Glomerular visceral epithelial cell (primary cell): Measurements from ENCODE around the gene PDCD4.
"Not testable (repeated sequence)": the region's sequence is repeated elsewhere in the genome, so short reads cannot be mapped to it uniquely, and the experiment has no call there.

ENCODE experiments used
- DNase-seq: peaks from one replicate; pipeline ENCODE4 v3.0.0-alpha.2; 2016; ENCODE audit errors: extremely low spot score

The PDCD4 gene

DNA sequence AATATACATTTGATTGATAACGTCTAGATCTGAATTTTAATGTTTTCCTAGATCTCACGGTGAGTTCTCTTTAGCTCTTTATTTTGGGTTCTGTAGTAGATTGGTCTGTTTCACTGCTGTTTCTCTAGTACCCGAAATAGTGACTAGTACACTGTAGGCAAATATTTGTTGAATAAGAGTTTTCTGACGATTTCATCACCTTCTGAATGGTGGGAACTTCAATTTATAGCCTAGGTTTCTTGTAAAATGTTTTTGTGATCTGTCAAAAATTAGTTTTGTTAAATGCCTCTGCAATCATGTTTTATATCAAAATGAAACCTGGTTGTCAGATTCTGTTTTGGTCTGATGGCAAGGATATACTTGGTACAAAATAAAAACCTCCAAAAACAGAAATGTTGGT, 10.2 kb downstream of the PDCD4 start:
- no peak for DNase-seq

DNA sequence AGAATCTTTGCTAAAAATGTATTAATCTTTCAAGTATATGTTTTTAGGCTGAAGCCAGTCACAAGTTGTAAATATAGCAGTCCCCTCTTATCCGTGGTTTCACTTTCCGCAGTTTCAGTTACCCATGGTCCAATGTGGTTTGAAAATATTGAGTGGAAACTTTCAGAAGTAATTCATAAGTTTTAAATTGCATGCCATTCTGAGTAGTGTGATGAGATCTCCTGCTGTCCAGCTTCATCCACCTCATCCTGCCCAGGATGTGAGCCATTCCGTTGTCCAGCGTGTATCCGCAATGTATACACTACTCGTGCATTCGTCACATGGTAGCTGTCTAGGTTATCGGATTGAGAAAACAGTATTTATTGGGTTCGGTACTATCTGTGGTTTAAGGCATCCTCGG, 12.2 kb downstream of the PDCD4 start:
- no peak for DNase-seq

DNA sequence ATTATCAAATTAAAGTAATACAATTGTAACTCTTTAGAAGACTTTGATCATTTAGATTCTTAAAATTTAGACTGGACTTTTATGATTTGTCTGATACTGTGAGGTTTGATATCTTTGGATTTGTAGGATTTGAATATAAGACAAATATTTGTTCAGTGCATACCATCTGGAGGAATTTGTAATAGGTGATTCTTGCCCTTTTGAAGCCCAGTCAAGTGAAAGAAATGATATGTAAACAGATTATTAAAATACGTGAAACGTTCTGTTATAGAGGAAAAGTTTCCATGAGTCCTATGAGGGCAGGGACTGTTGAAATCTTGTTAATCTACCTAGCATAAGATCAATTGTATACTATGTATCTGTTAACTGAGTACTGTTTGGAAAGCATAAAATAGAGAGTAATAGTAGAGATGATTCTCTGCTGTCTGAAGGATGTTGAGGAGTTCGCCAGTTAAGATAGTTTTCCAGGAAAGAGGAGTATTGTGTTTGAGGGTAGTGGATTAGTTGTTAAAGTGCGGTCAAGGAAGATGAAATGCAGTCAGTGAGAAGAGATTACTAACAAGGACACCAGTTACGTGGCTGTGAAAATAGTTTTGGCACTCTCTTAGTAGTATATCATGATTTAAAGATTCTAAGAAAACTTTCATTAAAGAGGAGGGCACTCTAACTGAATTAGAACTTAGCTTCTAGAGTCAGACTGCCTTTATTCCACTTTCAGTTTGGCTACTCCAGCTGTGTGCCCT, 14.4 kb downstream of the PDCD4 start:
- DNase-seq: no peak

DNA sequence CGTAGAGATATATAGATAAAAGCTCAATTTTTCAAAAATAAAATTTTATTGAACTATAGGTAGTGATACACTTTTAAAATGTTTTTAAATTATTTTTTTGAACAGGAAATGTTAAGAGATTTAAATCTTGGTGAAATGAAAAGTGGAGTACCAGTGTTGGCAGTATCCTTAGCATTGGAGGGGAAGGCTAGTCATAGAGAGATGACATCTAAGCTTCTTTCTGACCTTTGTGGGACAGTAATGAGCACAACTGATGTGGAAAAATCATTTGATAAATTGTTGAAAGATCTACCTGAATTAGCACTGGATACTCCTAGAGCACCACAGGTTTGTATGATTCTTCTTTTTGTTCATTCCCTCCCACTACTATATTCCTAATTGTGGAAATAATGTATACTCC, 15.8 kb downstream of the PDCD4 start:
- DNase-seq: no peak

DNA sequence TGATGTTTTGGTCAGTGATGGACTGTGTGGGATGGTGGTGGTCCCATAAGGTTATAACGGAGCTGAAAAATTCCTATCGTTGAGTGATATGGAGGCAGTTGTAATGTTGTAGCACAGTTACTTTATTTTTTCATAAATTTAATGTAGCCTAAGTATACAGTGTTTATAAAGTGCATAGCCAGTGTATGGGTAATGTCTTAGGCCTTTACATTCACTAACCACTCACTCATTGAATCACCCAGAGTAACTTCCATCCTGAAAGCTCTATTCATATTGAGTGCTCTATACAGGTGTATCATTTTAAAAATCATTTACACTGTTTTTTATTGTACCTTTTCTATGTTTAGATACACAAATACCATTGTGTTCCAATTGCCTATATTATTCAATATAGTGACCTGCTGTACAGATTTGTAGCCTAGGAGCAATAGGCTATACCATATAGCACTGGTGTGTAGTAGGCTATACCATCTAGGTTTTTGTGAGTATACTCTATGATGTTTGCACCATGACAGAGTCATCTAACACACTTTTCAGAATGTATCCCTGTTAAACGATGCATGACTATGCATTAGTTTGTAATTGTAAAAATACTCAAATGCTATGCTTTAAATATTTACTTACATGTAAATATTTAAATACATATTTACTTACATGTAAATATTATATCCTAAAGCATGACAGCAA, 21.0 kb downstream of the PDCD4 start:
- no peak for DNase-seq

DNA sequence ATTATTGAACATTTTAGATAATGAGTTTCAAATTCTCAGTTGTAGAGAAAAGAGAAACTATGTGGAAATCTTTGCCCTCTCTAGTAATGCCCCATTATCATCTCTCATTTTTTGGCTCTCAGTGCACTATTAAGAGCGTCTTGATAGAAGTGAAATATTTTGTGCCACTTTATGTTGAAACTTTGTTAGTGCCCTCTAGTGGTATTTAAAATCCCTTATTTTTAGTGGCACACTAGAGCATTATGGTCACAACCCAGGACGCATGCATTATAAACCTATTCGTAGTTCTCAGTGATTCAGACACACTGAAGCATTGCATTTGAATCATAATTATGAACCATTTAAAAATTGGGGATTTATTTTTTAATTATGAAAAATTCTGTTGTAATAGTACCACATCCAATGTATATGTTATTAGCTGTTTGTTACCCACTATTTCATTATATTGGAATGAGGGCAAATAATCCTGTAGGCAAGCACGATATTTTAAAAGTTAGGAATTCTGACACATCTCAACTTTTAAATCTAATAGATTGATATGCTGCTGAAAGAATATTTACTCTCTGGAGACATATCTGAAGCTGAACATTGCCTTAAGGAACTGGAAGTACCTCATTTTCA, 21.9 kb downstream of the PDCD4 start:
- DNase-seq: peak; percentile 35

DNA sequence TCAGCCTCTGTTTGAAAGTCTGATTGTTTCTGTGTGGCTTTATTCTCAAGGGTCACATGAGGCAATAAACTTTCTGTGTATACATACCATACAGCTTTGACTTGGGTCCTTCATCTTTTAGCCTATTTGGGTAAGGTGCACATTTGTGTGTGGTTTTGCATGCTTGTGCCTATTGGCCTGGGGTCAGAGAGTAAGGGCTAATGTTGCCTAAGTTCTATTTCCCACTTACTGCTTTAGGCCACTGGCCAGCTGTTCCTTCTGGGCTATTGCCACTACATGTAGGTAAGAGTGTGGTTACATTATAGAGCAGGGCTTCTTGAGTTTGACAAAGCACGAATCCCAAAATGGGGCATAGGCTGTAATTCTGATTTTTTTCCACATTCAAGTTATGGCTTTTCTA, 25.5 kb downstream of the PDCD4 start:
- DNase-seq: no peak

DNA sequence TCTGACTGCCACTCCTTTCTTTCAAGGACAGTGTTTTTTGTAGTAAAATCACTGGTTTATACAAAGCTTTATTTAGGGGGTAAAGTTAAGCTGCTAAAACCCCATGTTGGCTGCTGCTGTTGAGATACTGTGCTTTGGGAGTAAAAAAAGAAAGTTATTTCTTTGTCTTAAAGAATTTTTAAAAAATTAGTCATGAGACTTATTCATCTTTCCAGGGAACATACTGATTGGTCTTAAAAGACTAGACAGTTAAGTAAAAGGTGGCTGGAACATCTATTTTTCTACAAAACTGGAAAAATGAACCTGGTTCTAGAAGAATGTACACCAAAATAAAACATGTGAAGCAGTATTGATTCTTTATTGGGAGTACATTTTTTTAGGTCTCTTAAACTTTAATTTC, 26.7 kb downstream of the PDCD4 start:
- DNase-seq: no peak

DNA sequence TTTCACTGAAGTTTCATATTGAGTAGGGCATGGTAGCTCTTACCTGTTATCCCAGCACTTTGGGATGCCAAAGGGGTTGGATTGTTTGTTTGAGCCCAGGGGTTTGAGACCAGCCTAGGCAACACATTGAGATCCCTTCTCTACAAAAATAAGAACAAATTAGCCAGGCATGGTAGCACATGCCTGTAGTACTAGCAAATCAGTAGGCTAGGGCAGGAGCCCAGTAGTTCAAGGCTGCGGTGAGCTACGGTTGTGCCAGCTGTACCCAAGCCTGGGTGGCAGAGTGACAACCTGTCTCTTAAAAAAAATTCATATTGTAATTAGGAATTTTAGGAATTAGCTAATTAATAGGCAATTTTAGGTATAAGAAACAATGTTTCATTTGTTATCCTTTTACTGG, 29.3 kb downstream of the PDCD4 start:
- no peak for DNase-seq

DNA sequence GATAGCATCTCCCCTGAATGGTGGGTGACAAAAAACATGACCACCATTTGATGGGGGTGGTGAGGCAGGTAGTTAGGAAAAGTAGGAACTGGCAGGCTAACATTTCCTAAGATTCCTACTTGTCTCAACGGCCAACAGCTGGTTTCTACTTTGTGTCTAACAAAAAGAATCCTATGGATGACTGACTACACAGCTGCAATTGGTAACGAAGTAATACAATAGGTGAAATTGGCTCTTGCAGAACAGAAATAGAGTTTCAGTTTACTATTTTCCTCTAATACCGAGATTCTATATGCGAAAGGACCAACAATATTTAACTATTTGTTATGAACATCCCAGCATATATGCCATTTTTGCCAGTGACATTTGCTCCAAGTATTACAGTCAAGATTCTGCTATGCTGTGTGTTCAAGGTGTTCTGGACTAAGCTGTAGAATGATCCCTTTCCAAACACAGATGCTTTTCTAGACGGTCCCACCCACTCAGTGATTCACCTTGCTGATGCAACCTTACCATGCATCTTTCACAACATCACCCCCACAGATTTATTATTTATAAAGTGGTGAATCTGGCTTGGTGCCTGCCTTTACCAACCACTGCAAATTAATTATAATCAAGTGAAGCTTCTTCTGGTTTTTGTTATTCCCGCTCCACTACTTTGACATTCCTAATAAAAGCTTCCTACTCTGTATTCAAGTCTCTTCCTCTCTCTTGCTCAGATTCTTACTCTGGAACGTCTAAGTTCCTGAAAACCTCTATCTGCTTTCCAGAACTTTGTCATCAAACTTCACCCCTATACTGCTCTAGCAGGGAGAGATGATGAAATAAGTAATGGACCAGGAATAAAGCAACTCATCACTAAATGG, 30.5 kb downstream of the PDCD4 start:
- DNase-seq: peak; percentile 34

DNA sequence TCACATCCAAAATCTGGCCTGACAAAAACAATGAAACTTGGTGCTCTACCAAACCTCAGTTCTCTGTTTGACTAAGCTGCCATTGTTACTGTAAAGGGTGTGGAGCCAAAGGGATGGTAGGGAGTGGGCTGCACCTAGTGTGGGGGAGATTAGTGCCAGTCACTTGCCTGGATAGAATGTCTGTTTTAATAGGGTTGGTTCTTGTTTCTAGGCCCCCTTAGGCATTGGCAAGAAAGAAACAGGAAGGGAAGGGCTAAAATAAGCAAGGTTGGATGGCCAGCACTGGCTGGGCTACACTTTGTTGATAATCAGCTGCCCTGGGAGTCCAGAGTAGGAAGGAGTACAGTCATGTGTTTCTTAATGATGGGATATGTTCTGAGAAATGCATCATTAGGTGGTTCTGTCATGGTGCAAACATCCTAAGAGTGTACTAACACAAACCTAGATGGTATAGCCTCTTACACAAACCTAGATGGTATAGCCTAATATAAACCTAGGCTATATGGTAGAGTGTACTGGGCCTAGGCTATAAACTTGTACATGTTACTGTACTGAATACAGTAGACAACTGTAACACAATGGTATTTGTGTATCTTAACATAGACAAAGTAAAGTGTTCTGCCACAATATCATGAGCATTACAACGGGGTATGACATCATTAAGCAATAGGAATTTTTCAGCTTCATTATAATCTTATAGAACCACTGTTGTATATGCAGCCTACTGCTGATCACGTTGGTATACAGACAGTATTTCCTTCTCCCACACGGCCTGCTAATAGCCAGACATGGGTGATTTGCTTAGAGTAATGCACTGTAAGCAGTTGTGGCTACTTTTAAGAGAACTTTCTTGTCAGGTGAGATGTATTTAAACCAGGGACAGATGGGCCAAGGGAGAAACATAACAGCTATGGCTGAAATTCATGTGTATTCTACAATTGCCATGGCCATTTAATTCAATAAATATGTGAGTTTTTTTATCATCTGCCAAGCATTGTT, 31.9 kb downstream of the PDCD4 start:
- no peak for DNase-seq

DNA sequence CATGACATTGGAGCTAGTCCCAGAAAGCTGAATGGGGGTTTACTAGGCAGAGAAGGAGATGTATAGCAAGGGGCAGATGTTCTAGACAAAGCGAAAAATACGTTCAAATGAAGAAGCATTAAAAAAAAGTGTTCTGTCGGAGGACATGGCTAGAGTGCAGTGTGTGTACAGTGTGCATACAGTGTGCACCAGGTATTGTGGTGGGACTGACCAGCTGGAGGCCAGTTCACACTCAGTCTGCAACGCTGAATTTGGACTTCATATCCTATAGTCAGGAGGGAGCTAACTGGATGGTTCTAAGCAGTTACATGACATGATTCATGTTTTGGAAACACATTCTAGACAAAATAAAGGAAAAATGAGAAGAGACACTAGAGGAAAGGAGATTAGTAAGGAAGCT, 38.4 kb downstream of the PDCD4 start:
- DNase-seq: no peak

DNA sequence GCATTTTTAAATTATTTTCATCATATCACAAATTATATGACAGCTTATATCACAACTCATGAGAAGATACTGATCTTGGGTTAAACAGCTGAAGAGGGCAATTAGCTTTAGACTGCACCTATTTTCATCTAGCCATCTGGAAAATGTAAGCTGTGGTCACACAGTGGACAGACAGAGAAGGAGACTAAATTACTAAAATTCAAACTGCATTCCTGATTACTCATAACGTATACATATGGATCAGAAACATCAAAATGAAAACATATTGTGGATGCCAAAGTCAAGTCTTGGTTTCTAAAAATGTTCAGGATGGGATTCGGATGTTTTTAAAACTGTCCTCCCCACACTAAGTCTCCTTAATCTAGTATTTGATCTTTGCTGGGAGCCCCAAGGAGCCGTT, 40.6 kb downstream of the PDCD4 start:
- peak; percentile 18 for DNase-seq

DNA sequence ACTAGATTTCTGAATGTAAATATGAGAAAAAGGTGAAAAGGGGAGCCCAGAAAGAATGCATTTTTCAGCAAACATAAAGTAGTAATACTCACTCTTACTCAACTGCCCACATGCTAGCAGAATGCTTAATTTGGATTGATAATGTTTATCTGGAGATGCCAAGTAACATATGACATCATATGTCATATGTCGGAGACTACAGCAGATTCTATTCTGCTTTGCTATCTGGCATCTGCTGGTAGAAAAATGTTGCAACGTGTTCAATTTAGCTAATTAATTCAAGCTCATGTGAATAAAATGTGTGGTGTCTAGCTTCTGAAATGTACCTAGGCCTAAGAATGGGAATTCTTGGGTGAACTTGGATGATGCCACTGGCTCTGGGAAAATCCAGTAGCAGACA, 42.7 kb downstream of the PDCD4 start:
- no peak for DNase-seq

DNA sequence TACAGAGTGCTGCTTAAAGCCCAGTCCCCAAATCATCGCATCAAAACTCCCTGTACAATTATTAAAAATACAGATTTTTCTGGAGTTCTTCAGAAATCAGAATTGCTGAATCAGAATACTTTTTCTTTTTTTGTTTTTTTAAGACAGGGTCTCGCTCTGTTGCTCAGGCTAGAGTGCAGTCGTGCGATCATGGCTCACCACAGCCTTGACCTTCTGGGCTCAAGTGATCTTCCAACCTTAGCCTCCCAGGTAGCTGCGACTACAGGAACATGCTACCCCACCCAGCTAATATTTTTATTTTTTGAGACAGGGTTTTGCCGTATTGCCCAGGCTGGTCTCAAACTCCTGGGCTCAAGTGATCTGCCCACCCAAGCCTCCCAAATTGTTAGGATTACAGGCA, 43.3 kb downstream of the PDCD4 start:
- DNase-seq: peak; percentile 62

DNA sequence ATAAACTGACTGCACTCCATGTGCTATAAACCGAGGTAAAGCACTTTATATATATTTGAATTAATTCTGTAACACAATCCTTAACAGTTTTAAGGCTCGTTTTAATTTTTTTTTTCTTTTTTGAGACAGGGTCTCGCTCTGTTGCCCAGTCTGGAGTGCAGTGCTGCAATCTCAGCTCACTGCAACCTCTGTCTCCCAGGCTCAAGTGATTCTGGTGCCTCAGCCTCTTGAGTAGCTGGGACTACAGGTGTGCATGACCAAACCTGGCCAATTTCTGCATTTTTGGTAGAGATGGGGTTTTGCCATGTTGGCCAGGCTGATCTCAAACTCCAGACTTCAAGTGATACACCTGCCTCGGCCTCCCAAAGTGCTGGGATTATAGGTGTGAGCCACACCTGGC, 43.9 kb downstream of the PDCD4 start:
- not testable (repeated sequence) for DNase-seq

DNA sequence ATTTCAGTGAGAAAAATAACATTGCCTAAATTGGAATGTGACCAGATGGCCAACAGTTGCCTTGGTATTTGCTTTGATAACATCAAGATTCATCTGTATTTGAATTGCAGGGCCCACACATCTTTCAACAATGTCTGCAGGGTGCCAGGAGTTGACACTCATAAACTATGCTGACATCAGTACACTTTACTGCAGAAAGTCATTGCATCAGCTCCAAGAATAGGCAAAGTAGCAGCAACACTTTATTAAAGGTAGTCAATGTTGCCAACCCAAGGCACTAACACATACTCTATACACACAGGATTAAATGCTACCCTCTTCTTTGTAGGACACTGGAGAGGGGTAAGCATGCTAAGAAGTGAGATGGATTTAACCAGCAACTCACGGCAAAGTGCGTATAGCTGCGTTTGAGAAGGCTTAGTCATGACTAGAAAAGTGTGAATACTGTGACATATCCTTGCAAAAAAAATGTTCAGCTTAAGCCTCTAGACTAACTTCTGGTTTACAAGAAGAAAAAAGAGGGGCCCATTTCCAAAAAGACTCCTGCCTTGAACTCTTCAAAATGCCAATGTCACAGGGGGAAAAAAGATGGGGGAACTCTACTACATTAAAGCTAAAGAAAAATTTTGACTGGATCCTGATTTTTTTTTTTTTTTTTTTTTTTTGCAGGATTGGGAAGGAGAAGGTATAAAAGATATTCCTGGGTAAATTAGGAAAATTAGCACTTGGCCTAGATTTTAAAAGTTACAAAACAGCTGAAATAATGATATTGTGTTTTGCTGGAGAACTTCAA, 45.0 kb downstream of the PDCD4 start:
- peak; percentile 31 for DNase-seq

DNA sequence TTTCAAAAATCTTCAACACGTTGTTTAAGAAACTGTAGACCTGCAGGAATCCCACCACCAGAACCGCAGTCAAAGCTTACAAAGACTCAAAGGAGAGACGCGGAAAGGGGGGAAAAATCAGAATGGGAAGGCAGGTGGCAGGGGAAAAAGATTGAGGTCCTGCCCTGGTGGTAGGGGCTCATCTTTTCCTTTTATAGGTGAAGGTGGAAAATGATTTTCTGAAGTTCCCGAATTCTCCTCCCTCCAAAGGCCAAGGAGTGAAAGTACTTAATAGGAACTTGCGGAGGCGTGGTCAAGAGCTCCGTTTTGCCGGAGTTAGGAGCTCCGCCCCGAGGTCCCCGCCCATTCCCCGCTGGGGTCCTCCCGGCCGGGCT, 46.5 kb downstream of the PDCD4 start:
- peak; percentile 96 for DNase-seq

DNA sequence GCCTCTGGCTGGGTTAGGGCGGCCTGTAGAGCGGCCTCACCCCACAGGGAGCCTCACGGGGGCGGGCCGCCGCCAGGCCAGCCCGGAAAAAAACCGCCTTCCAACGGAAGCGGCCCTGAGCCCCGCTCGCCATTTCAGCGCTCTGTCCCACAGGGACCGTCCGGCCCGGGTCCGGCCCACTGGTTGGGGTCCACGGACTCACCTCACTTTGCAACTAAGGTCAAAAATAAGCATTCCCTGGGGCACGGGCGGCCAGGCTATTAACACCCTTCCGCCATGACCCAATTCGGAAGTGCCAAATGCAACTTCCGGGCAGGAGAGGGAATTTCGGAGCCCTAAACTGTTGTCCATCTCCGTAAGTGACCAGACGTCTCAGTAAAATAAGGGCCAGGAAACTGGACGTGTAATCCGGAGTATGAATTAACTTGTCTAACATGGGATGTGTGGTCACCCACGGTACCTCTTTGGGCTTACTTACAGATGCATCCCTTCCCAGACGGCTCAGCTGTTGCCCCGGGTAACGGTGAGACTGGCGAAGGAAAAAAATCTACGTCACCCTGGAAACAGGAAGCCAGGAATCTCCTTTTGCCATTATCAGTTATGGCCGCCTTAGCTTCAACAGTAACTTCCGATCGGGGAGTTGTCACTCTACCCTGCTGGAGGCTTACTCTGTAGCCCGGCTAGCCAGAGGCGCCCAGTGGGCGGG, 47.1 kb downstream of the PDCD4 start, which contains the start of gene BBIP1:
TSS of gene BBIP1 (minus strand) at position 538 of the 706 bp plus-strand sequence. CDS start 1,023 bp downstream, outside the sequence.
- no peak for DNase-seq
